NB4 (cell line): ENCODE data around the gene SLC1A1.

Source experiments
- DNase-seq: peaks from one replicate; pipeline ENCODE4 v3.0.0; 2010; ENCODE audit warnings: low read depth
- H3K4me3 ChIP-seq: one replicate; pipeline ENCODE4 v1.5.1; 2011; ENCODE audit warnings: mild to moderate bottlenecking, low read depth, low read length, moderate library complexity
- MAX ChIP-seq: IDR thresholded peaks from 2 replicates; pipeline ENCODE4 v1.6.1; 2011; ENCODE audit warnings: low read depth, low read length
- MYC ChIP-seq: IDR thresholded peaks from 2 replicates; pipeline ENCODE4 v1.6.1; 2011; ENCODE audit warnings: low read depth, low read length
- POLR2A ChIP-seq: IDR thresholded peaks from 2 replicates; pipeline ENCODE4 v1.6.1; 2011; ENCODE audit warnings: mild to moderate bottlenecking; ENCODE audit not compliant: insufficient read length; ENCODE audit errors: extremely low read depth
- TF ChIP-seq, protein P1 (sequence below): IDR thresholded peaks from one replicate; pipeline ENCODE4 v1.5.1; 2012; ENCODE audit warnings: low read depth, low read length

The SLC1A1 gene

GRCh38 chr9:4490705-4491625, 697 bp downstream of the SLC1A1 start:
- H3K4me3 ChIP-seq = no peak overlapping the region
- TF ChIP-seq MAX (no peak), POLR2A (no peak), MYC (no peak)
- TF ChIP-seq, protein P1, sequence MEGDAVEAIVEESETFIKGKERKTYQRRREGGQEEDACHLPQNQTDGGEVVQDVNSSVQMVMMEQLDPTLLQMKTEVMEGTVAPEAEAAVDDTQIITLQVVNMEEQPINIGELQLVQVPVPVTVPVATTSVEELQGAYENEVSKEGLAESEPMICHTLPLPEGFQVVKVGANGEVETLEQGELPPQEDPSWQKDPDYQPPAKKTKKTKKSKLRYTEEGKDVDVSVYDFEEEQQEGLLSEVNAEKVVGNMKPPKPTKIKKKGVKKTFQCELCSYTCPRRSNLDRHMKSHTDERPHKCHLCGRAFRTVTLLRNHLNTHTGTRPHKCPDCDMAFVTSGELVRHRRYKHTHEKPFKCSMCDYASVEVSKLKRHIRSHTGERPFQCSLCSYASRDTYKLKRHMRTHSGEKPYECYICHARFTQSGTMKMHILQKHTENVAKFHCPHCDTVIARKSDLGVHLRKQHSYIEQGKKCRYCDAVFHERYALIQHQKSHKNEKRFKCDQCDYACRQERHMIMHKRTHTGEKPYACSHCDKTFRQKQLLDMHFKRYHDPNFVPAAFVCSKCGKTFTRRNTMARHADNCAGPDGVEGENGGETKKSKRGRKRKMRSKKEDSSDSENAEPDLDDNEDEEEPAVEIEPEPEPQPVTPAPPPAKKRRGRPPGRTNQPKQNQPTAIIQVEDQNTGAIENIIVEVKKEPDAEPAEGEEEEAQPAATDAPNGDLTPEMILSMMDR = no peak
- no peak for DNase-seq

GRCh38 chr9:4491626-4491975, 1.3 kb downstream of the SLC1A1 start:
- TF ChIP-seq POLR2A (no peak), MYC (no peak), MAX (no peak)
- TF ChIP-seq, protein P1 = no peak
- no peak for DNase-seq
- no peak overlapping the region for H3K4me3 ChIP-seq

DNA sequence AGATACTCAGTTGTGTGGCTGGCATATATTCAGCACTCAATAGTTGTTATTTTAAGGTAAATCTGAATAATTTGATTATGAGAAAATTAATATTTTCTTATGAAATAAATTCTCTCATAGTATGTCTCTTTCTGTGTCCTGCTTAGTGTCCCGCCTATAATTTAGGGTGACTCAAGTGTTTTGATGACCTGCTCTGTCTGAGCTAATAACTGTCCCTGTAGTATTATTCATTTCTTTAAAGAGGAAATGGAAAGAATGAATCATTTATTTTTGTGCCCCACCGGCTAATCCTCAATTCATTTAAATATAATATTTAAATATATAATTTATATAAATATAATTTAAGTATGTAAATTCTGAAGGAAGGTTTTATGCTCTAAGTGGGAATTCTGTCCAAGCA, 4.1 kb downstream of the SLC1A1 start:
- TF ChIP-seq, protein P1 = no peak
- TF ChIP-seq MYC (no peak), MAX (no peak), POLR2A (no peak)
- H3K4me3 ChIP-seq = no peak overlapping the region
- no peak for DNase-seq

- no peak for DNase-seq
- H3K4me3 ChIP-seq = no peak overlapping the region
- TF ChIP-seq, protein P1 = no peak
- TF ChIP-seq MAX (no peak), MYC (no peak)
Measured at GRCh38 chr9:4494806-4495205, 4.5 kb downstream of the SLC1A1 start.

DNA sequence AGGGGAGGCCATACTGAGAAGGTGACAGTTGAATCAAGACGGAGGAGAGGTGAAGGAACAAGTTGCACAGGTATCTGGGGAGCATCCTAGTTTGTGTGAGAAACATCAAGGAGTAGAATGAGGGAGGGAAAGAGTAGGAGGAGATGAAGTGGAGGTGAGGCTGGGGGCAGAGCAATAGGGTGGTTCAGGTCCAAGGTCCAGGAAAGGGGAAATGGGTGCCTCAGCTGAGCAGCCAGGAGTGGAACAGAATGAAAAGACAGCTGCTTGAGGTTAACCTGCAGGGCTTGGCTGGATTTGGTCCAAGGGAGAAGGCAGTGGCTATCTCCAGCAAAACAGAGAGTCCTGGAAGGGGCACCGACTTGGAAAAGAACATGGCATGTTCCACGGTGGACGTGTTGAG, 5.3 kb downstream of the SLC1A1 start:
- DNase-seq = no peak
- no peak overlapping the region for H3K4me3 ChIP-seq
- TF ChIP-seq, protein P1 = no peak
- TF ChIP-seq MAX (no peak), MYC (no peak), POLR2A (no peak)

GRCh38 chr9:4496497-4496896, 6.2 kb downstream of the SLC1A1 start:
- H3K4me3 ChIP-seq = no peak overlapping the region
- DNase-seq = no peak
- TF ChIP-seq MAX (no peak), POLR2A (no peak), MYC (no peak)
- TF ChIP-seq, protein P1 = no peak
